ENCODE data around the gene SPEF2.

GRCh38 chr5:35852084-35852734 is 234.5 kb downstream of the SPEF2 start:
- no peak for TF ChIP-seq ZNF24 (tag by site-specific recombination; IDR thresholded peaks at IDR 0.05)
- TF ChIP-seq ZNF837 (tag by site-specific recombination; IDR thresholded peaks at IDR 0.05), result no peak
- no peak for TF ChIP-seq ZNF473 (tag by site-specific recombination; IDR thresholded peaks at IDR 0.05)
- TF ChIP-seq, protein P1, sequence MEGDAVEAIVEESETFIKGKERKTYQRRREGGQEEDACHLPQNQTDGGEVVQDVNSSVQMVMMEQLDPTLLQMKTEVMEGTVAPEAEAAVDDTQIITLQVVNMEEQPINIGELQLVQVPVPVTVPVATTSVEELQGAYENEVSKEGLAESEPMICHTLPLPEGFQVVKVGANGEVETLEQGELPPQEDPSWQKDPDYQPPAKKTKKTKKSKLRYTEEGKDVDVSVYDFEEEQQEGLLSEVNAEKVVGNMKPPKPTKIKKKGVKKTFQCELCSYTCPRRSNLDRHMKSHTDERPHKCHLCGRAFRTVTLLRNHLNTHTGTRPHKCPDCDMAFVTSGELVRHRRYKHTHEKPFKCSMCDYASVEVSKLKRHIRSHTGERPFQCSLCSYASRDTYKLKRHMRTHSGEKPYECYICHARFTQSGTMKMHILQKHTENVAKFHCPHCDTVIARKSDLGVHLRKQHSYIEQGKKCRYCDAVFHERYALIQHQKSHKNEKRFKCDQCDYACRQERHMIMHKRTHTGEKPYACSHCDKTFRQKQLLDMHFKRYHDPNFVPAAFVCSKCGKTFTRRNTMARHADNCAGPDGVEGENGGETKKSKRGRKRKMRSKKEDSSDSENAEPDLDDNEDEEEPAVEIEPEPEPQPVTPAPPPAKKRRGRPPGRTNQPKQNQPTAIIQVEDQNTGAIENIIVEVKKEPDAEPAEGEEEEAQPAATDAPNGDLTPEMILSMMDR (tag by site-specific recombination; IDR thresholded peaks at IDR 0.05), result no peak
- no peak for TF ChIP-seq ZNF274 (IDR thresholded peaks at IDR 0.05; ENCODE audit: low read length)
- no peak for TF ChIP-seq ZNF274 (tag by site-specific recombination; IDR thresholded peaks at IDR 0.05; ENCODE audit: borderline replicate concordance)
- TF ChIP-seq, protein P2, sequence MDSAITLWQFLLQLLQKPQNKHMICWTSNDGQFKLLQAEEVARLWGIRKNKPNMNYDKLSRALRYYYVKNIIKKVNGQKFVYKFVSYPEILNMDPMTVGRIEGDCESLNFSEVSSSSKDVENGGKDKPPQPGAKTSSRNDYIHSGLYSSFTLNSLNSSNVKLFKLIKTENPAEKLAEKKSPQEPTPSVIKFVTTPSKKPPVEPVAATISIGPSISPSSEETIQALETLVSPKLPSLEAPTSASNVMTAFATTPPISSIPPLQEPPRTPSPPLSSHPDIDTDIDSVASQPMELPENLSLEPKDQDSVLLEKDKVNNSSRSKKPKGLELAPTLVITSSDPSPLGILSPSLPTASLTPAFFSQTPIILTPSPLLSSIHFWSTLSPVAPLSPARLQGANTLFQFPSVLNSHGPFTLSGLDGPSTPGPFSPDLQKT (IDR thresholded peaks at IDR 0.05; ENCODE audit: borderline replicate concordance, low read depth, low read length), result no peak
- TF ChIP-seq ZBTB7A (tag by site-specific recombination; IDR thresholded peaks at IDR 0.05; ENCODE audit: low read depth), result no peak
- TF ChIP-seq KLF16 (tag by site-specific recombination; IDR thresholded peaks at IDR 0.05), result no peak
- no peak for TF ChIP-seq ZNF510 (tag by site-specific recombination; IDR thresholded peaks at IDR 0.05; ENCODE audit: insufficient replicate concordance)
- no peak for TF ChIP-seq ZNF350 (tag by site-specific recombination; IDR thresholded peaks at IDR 0.05)
- no peak for TF ChIP-seq SCRT1 (tag by site-specific recombination; IDR thresholded peaks at IDR 0.05; ENCODE audit: borderline replicate concordance)

Measured in HEK293 (cell line).